WTC11 (cell line): Measurements from ENCODE around the gene EVI5L. TPM values are rescaled to one million over a fixed set of nuclear protein-coding genes. Genes with fewer than 3 reads are reported as not detected.

Source experiments
- ATAC-seq: fragments of 200-7000 bp; cut with Tn5 transposase; 2 replicates; pipeline ENCODE4 v1.10.0; 2021; ENCODE audit warnings: mild to moderate bottlenecking, moderate library complexity
- CTCF ChIA-PET: fragments of 300-600 bp; sonication (Branson Sonifier 250); formaldehyde crosslinking; loops from one replicate; lab custom pipeline; 2021; ENCODE audit warnings: antibody characterized with exemption; lab: Charles Lee
- POLR2A ChIA-PET: fragments of 350-600 bp; sonication (Branson Sonifier 250); formaldehyde crosslinking; loops from one replicate; lab custom pipeline; 2021; ENCODE audit warnings: antibody characterized with exemption; lab: Charles Lee
- DNase-seq: peaks from one replicate; pipeline ENCODE4 v3.0.0; 2021; ENCODE audit warnings: low spot score
- H3K27ac Mint-ChIP-seq: 2 replicates; pipeline ENCODE4 v1.8.0; 2021; ENCODE audit warnings: mixed read lengths
- H3K27me3 Mint-ChIP-seq: 2 replicates; pipeline ENCODE4 v1.8.0; 2021; ENCODE audit warnings: low read depth, mild to moderate bottlenecking, moderate library complexity, mixed read lengths
- H3K36me3 Mint-ChIP-seq: 2 replicates; pipeline ENCODE4 v1.8.0; 2021; ENCODE audit warnings: mixed read lengths
- H3K4me1 Mint-ChIP-seq: 2 replicates; pipeline ENCODE4 v1.8.0; 2022; ENCODE audit warnings: mixed read lengths
- H3K4me3 Mint-ChIP-seq: 2 replicates; pipeline ENCODE4 v1.8.0; 2021; ENCODE audit warnings: mild to moderate bottlenecking, moderate library complexity, mixed read lengths
- H3K9me3 Mint-ChIP-seq: 2 replicates; pipeline ENCODE4 v1.8.0; 2021; ENCODE audit warnings: mixed read lengths
- ATF1 ChIP-seq: sonication (generic); formaldehyde crosslinking; IDR thresholded peaks from 2 replicates; pipeline ENCODE4 v1.8.1; 2023; ENCODE audit warnings: mild to moderate bottlenecking, moderate library complexity, missing genetic modification reagents
- CBFB ChIP-seq: sonication (generic); formaldehyde crosslinking; IDR thresholded peaks from 2 replicates; pipeline ENCODE4 v1.8.1; 2022; ENCODE audit warnings: mild to moderate bottlenecking, low read depth, missing genetic modification reagents
- CREM ChIP-seq: sonication (generic); formaldehyde crosslinking; IDR thresholded peaks from 2 replicates; pipeline ENCODE4 v1.8.1; 2022; ENCODE audit warnings: mild to moderate bottlenecking, missing genetic modification reagents, moderate library complexity
- EMX1 ChIP-seq: fragments of 250-450 bp; sonication (Bioruptor Pico); IDR thresholded peaks from 2 replicates; pipeline ENCODE4 v1.8.0; 2021; ENCODE audit warnings: mild to moderate bottlenecking
- FOXJ3 ChIP-seq: sonication (generic); formaldehyde crosslinking; IDR thresholded peaks from 2 replicates; pipeline ENCODE4 v1.9.0; 2021; ENCODE audit warnings: missing genetic modification reagents, mild to moderate bottlenecking, borderline replicate concordance
- IRF2 ChIP-seq: sonication (generic); formaldehyde crosslinking; IDR thresholded peaks from 2 replicates; pipeline ENCODE4 v1.8.0; 2022; ENCODE audit warnings: low read depth, missing genetic modification reagents, borderline replicate concordance
- JAZF1 ChIP-seq: fragments of 250-450 bp; sonication (Bioruptor Pico); IDR thresholded peaks from 2 replicates; pipeline ENCODE4 v1.9.0; 2021; ENCODE audit warnings: moderate library complexity, mild to moderate bottlenecking, inconsistent platforms
- NFATC4 ChIP-seq: fragments of 250-450 bp; sonication (Bioruptor Pico); IDR thresholded peaks from 2 replicates; pipeline ENCODE4 v1.9.0; 2021; ENCODE audit warnings: mild to moderate bottlenecking
- OVOL2 ChIP-seq: fragments of 250-450 bp; sonication (Bioruptor Pico); IDR thresholded peaks from 2 replicates; pipeline ENCODE4 v1.9.0; 2021; ENCODE audit warnings: mild to moderate bottlenecking, borderline replicate concordance
- RORB ChIP-seq: fragments of 250-450 bp; sonication (Bioruptor Pico); IDR thresholded peaks from 2 replicates; pipeline ENCODE4 v1.9.0; 2021; ENCODE audit warnings: mild to moderate bottlenecking
- SMAD3 ChIP-seq: sonication (generic); formaldehyde crosslinking; IDR thresholded peaks from 2 replicates; pipeline ENCODE4 v1.8.0; 2022; ENCODE audit warnings: missing genetic modification reagents, mild to moderate bottlenecking, borderline replicate concordance
- SOX15 ChIP-seq: fragments of 250-450 bp; sonication (Bioruptor Pico); IDR thresholded peaks from 2 replicates; pipeline ENCODE4 v1.9.0; 2021; ENCODE audit warnings: mild to moderate bottlenecking
- ZBTB21 ChIP-seq: sonication (generic); formaldehyde crosslinking; IDR thresholded peaks from 2 replicates; pipeline ENCODE4 v1.8.1; 2023; ENCODE audit warnings: mild to moderate bottlenecking, missing genetic modification reagents, borderline replicate concordance
- ZNF138 ChIP-seq: sonication (generic); formaldehyde crosslinking; conservative IDR thresholded peaks from 2 replicates; pipeline ENCODE4 v1.8.1; 2022; ENCODE audit warnings: mild to moderate bottlenecking, moderate library complexity, missing genetic modification reagents
- ZNF219 ChIP-seq: sonication (generic); formaldehyde crosslinking; IDR thresholded peaks from 2 replicates; pipeline ENCODE4 v1.8.0; 2023; ENCODE audit warnings: missing genetic modification reagents, mild to moderate bottlenecking, borderline replicate concordance
- ZNF232 ChIP-seq: sonication (generic); formaldehyde crosslinking; IDR thresholded peaks from 2 replicates; pipeline ENCODE4 v1.8.0; 2022; ENCODE audit warnings: mild to moderate bottlenecking, missing genetic modification reagents
- ZNF416 ChIP-seq: fragments of 250-450 bp; sonication (Bioruptor Pico); IDR thresholded peaks from 2 replicates; pipeline ENCODE4 v1.9.0; 2021; ENCODE audit warnings: mild to moderate bottlenecking, inconsistent platforms
- ZNF671 ChIP-seq: fragments of 250-450 bp; sonication (Bioruptor Pico); IDR thresholded peaks from 2 replicates; pipeline ENCODE4 v1.8.0; 2021; ENCODE audit warnings: mild to moderate bottlenecking
- total RNA-seq: library from RNA; stranded (reverse); gene quantifications from 3 replicates; pipeline ENCODE4 v1.2.3, GENCODE V29; 2021
- TF ChIP-seq, protein P1 (sequence below): sonication (generic); formaldehyde crosslinking; IDR thresholded peaks from 2 replicates; pipeline ENCODE4 v1.8.0; 2022; ENCODE audit warnings: mild to moderate bottlenecking, missing genetic modification reagents
- TF ChIP-seq, protein P2 (sequence below): sonication (generic); formaldehyde crosslinking; IDR thresholded peaks from 2 replicates; pipeline ENCODE4 v1.8.0; 2023; ENCODE audit warnings: missing genetic modification reagents
- TF ChIP-seq, protein P3 (sequence below): sonication (generic); formaldehyde crosslinking; IDR thresholded peaks from 2 replicates; pipeline ENCODE4 v1.8.1; 2022; ENCODE audit warnings: low read depth, missing genetic modification reagents, borderline replicate concordance
- TF ChIP-seq, protein P4 (sequence below): sonication (generic); formaldehyde crosslinking; conservative IDR thresholded peaks from 2 replicates; pipeline ENCODE4 v1.8.1; 2022; ENCODE audit warnings: mild to moderate bottlenecking, missing genetic modification reagents

The EVI5L gene
- total RNA-seq, 1 experiment from 2014 or later: 10.5 TPM

- no peak for ATAC-seq
- ChIA-PET CTCF (interaction anchor here (0.5 to 5.0 kb wide), 11 partner anchors 12 to 86 kb away, joined by 4 to 70 read pairs (median 6); partner anchors contain the start of genes LRRC8E, PRR36, SNAPC2 and TIMM44), POLR2A (interaction anchor here (0.9 to 1.4 kb wide), 5 partner anchors 12 to 44 kb away, joined by 3 to 5 read pairs (median 3); partner anchors contain the start of genes LRRC8E and TIMM44)
- peaks cover 16% of the 10 kb centered on the region for H3K4me1 Mint-ChIP-seq
- DNase-seq: no peak
- H3K9me3 Mint-ChIP-seq: no peaks in the 10 kb centered on the region
- H3K27ac Mint-ChIP-seq: no peak overlapping the region
- no peaks in the 10 kb centered on the region for H3K36me3 Mint-ChIP-seq
- peaks cover 13% of the 10 kb centered on the region for H3K27me3 Mint-ChIP-seq
- TF ChIP-seq, protein P1, sequence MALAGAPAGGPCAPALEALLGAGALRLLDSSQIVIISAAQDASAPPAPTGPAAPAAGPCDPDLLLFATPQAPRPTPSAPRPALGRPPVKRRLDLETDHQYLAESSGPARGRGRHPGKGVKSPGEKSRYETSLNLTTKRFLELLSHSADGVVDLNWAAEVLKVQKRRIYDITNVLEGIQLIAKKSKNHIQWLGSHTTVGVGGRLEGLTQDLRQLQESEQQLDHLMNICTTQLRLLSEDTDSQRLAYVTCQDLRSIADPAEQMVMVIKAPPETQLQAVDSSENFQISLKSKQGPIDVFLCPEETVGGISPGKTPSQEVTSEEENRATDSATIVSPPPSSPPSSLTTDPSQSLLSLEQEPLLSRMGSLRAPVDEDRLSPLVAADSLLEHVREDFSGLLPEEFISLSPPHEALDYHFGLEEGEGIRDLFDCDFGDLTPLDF (CRISPR knock-in tag): no peak
- TF ChIP-seq ZNF219 (CRISPR knock-in tag) (no peak), ZNF232 (CRISPR knock-in tag) (no peak), CREM (no peak), ZNF671 (CRISPR knock-in tag) (no peak), RORB (no peak), SOX15 (CRISPR knock-in tag) (no peak), JAZF1 (CRISPR knock-in tag) (no peak), OVOL2 (CRISPR knock-in tag) (no peak), ATF1 (no peak), FOXJ3 (CRISPR knock-in tag) (no peak), ZBTB21 (CRISPR knock-in tag) (no peak)
- TF ChIP-seq, protein P2, sequence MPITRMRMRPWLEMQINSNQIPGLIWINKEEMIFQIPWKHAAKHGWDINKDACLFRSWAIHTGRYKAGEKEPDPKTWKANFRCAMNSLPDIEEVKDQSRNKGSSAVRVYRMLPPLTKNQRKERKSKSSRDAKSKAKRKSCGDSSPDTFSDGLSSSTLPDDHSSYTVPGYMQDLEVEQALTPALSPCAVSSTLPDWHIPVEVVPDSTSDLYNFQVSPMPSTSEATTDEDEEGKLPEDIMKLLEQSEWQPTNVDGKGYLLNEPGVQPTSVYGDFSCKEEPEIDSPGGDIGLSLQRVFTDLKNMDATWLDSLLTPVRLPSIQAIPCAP: no peak
- TF ChIP-seq, protein P3, sequence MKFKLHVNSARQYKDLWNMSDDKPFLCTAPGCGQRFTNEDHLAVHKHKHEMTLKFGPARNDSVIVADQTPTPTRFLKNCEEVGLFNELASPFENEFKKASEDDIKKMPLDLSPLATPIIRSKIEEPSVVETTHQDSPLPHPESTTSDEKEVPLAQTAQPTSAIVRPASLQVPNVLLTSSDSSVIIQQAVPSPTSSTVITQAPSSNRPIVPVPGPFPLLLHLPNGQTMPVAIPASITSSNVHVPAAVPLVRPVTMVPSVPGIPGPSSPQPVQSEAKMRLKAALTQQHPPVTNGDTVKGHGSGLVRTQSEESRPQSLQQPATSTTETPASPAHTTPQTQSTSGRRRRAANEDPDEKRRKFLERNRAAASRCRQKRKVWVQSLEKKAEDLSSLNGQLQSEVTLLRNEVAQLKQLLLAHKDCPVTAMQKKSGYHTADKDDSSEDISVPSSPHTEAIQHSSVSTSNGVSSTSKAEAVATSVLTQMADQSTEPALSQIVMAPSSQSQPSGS (CRISPR knock-in tag): no peak
- no peak overlapping the region for H3K4me3 Mint-ChIP-seq
These were observed 70.4 kb downstream of the EVI5L start for GRCh38 chr19:7900401-7900870.

- no peaks in the 10 kb centered on the region for H3K9me3 Mint-ChIP-seq
- no peak for DNase-seq
- H3K4me1 Mint-ChIP-seq: peaks cover 20% of the 10 kb centered on the region
- TF ChIP-seq ZNF671 (CRISPR knock-in tag): no peak
- no peak for TF ChIP-seq NFATC4 (CRISPR knock-in tag)
- no peak for TF ChIP-seq EMX1 (CRISPR knock-in tag)
- no peak for TF ChIP-seq CBFB (CRISPR knock-in tag)
- no peak for TF ChIP-seq ZNF138
- TF ChIP-seq SMAD3 (CRISPR knock-in tag): no peak
- TF ChIP-seq, protein P4, sequence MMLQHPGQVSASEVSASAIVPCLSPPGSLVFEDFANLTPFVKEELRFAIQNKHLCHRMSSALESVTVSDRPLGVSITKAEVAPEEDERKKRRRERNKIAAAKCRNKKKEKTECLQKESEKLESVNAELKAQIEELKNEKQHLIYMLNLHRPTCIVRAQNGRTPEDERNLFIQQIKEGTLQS: no peak
- no peak for TF ChIP-seq ZNF416 (CRISPR knock-in tag)
- no peak for TF ChIP-seq IRF2 (CRISPR knock-in tag)
- peaks cover 13% of the 10 kb centered on the region for H3K27me3 Mint-ChIP-seq
- H3K4me3 Mint-ChIP-seq: no peak overlapping the region
- no peaks in the 10 kb centered on the region for H3K36me3 Mint-ChIP-seq
- H3K27ac Mint-ChIP-seq: no peak overlapping the region
- ChIA-PET POLR2A (interaction anchor here (1.1 to 1.4 kb wide), 3 partner anchors 13 to 43 kb away, joined by 3 to 5 read pairs (median 3); partner anchors contain the start of genes LRRC8E and TIMM44), CTCF (interaction anchor here (0.5 to 5.0 kb wide), 12 partner anchors 12 to 1027 kb away, joined by 3 to 70 read pairs (median 6); partner anchors contain the start of genes LRRC8E, PRR36, SNAPC2 and TIMM44)
- no peak for ATAC-seq
These were observed 70.9 kb downstream of the EVI5L start for GRCh38 chr19:7900931-7901330.
